WTC11 (cell line): Measurements from ENCODE around the gene HDAC7. TPM values are rescaled to one million over a fixed set of nuclear protein-coding genes. Genes with fewer than 3 reads are reported as not detected.
A peak's percentile ranks its signal among the peaks of the same experiment; 100 is the strongest.

Experiments used
- ATAC-seq: fragments of 200-7000 bp; cut with Tn5 transposase; 2 replicates; pipeline ENCODE4 v1.10.0; 2021; ENCODE audit warnings: mild to moderate bottlenecking, moderate library complexity
- CTCF ChIA-PET: fragments of 300-600 bp; sonication (Branson Sonifier 250); formaldehyde crosslinking; loops from one replicate; lab custom pipeline; 2021; ENCODE audit warnings: antibody characterized with exemption; lab: Charles Lee
- POLR2A ChIA-PET: fragments of 350-600 bp; sonication (Branson Sonifier 250); formaldehyde crosslinking; loops from one replicate; lab custom pipeline; 2021; ENCODE audit warnings: antibody characterized with exemption; lab: Charles Lee
- DNase-seq: peaks from one replicate; pipeline ENCODE4 v3.0.0; 2021; ENCODE audit warnings: low spot score
- H3K27ac Mint-ChIP-seq: 2 replicates; pipeline ENCODE4 v1.8.0; 2021; ENCODE audit warnings: mixed read lengths
- H3K27me3 Mint-ChIP-seq: 2 replicates; pipeline ENCODE4 v1.8.0; 2021; ENCODE audit warnings: low read depth, mild to moderate bottlenecking, moderate library complexity, mixed read lengths
- H3K36me3 Mint-ChIP-seq: 2 replicates; pipeline ENCODE4 v1.8.0; 2021; ENCODE audit warnings: mixed read lengths
- H3K4me1 Mint-ChIP-seq: 2 replicates; pipeline ENCODE4 v1.8.0; 2022; ENCODE audit warnings: mixed read lengths
- H3K4me3 Mint-ChIP-seq: 2 replicates; pipeline ENCODE4 v1.8.0; 2021; ENCODE audit warnings: mild to moderate bottlenecking, moderate library complexity, mixed read lengths
- H3K9me3 Mint-ChIP-seq: 2 replicates; pipeline ENCODE4 v1.8.0; 2021; ENCODE audit warnings: mixed read lengths
- ATF3 ChIP-seq: sonication (generic); formaldehyde crosslinking; conservative IDR thresholded peaks from 2 replicates; pipeline ENCODE4 v1.8.1; 2022; ENCODE audit warnings: mild to moderate bottlenecking, missing genetic modification reagents
- CBFB ChIP-seq: sonication (generic); formaldehyde crosslinking; IDR thresholded peaks from 2 replicates; pipeline ENCODE4 v1.8.1; 2022; ENCODE audit warnings: mild to moderate bottlenecking, low read depth, missing genetic modification reagents
- CREB1 ChIP-seq: sonication (generic); formaldehyde crosslinking; IDR thresholded peaks from 2 replicates; pipeline ENCODE4 v1.8.0; 2023; ENCODE audit warnings: mild to moderate bottlenecking, missing genetic modification reagents
- FOXK1 ChIP-seq: sonication (generic); formaldehyde crosslinking; IDR thresholded peaks from 2 replicates; pipeline ENCODE4 v1.8.0; 2022; ENCODE audit warnings: mild to moderate bottlenecking, moderate library complexity, missing genetic modification reagents
- GABPB1 ChIP-seq: sonication (generic); formaldehyde crosslinking; IDR thresholded peaks from 2 replicates; pipeline ENCODE4 v1.8.1; 2023; ENCODE audit warnings: mild to moderate bottlenecking, missing genetic modification reagents
- GTF2I ChIP-seq: fragments of 250-450 bp; sonication (Bioruptor Pico); conservative IDR thresholded peaks from 2 replicates; pipeline ENCODE4 v1.4.0; 2021; ENCODE audit warnings: mild to moderate bottlenecking
- HMGA2 ChIP-seq: fragments of 250-450 bp; sonication (Bioruptor Pico); IDR thresholded peaks from 2 replicates; pipeline ENCODE4 v1.4.0; 2021; ENCODE audit warnings: mild to moderate bottlenecking, moderate library complexity
- JAZF1 ChIP-seq: fragments of 250-450 bp; sonication (Bioruptor Pico); IDR thresholded peaks from 2 replicates; pipeline ENCODE4 v1.9.0; 2021; ENCODE audit warnings: moderate library complexity, mild to moderate bottlenecking, inconsistent platforms
- MAX ChIP-seq: sonication (generic); formaldehyde crosslinking; IDR thresholded peaks from 2 replicates; pipeline ENCODE4 v1.8.0; 2022; ENCODE audit warnings: mild to moderate bottlenecking, missing genetic modification reagents
- MLX ChIP-seq: sonication (generic); formaldehyde crosslinking; IDR thresholded peaks from 2 replicates; pipeline ENCODE4 v1.8.1; 2023; ENCODE audit warnings: mild to moderate bottlenecking, missing genetic modification reagents, moderate library complexity
- MXD4 ChIP-seq: fragments of 250-450 bp; sonication (Bioruptor Pico); IDR thresholded peaks from 2 replicates; pipeline ENCODE4 v1.8.0; 2021; ENCODE audit warnings: mild to moderate bottlenecking, moderate library complexity, borderline replicate concordance
- NFATC4 ChIP-seq: fragments of 250-450 bp; sonication (Bioruptor Pico); IDR thresholded peaks from 2 replicates; pipeline ENCODE4 v1.9.0; 2021; ENCODE audit warnings: mild to moderate bottlenecking
- NR2C2 ChIP-seq: sonication (generic); formaldehyde crosslinking; IDR thresholded peaks from 2 replicates; pipeline ENCODE4 v1.8.0; 2022; ENCODE audit warnings: mild to moderate bottlenecking, missing genetic modification reagents
- PRDM15 ChIP-seq: sonication (generic); formaldehyde crosslinking; IDR thresholded peaks from 2 replicates; pipeline ENCODE4 v1.8.0; 2022; ENCODE audit warnings: missing genetic modification reagents
- SMAD3 ChIP-seq: sonication (generic); formaldehyde crosslinking; IDR thresholded peaks from 2 replicates; pipeline ENCODE4 v1.8.0; 2022; ENCODE audit warnings: missing genetic modification reagents, mild to moderate bottlenecking, borderline replicate concordance
- SOX15 ChIP-seq: fragments of 250-450 bp; sonication (Bioruptor Pico); IDR thresholded peaks from 2 replicates; pipeline ENCODE4 v1.9.0; 2021; ENCODE audit warnings: mild to moderate bottlenecking
- TCF7 ChIP-seq: sonication (generic); formaldehyde crosslinking; IDR thresholded peaks from 2 replicates; pipeline ENCODE4 v1.8.0; 2022; ENCODE audit warnings: mild to moderate bottlenecking, low read depth, missing genetic modification reagents, moderate library complexity
- USF2 ChIP-seq: sonication (generic); formaldehyde crosslinking; IDR thresholded peaks from 2 replicates; pipeline ENCODE4 v1.8.1; 2023; ENCODE audit warnings: mild to moderate bottlenecking, missing genetic modification reagents, moderate library complexity
- ZBTB43 ChIP-seq: sonication (generic); formaldehyde crosslinking; IDR thresholded peaks from 2 replicates; pipeline ENCODE4 v1.8.1; 2023; ENCODE audit warnings: mild to moderate bottlenecking, missing genetic modification reagents
- ZNF121 ChIP-seq: sonication (generic); formaldehyde crosslinking; IDR thresholded peaks from 2 replicates; pipeline ENCODE4 v1.8.0; 2023; ENCODE audit warnings: missing genetic modification reagents
- ZNF396 ChIP-seq: fragments of 250-450 bp; sonication (Bioruptor Pico); IDR thresholded peaks from 2 replicates; pipeline ENCODE4 v1.8.0; 2021; ENCODE audit warnings: mild to moderate bottlenecking, moderate library complexity, borderline replicate concordance
- total RNA-seq: library from RNA; stranded (reverse); gene quantifications from 3 replicates; pipeline ENCODE4 v1.2.3, GENCODE V29; 2021
- TF ChIP-seq, protein P1 (sequence below): sonication (generic); formaldehyde crosslinking; IDR thresholded peaks from 2 replicates; pipeline ENCODE4 v1.8.1; 2023; ENCODE audit warnings: mild to moderate bottlenecking, missing genetic modification reagents

HDAC7 gene
- total RNA-seq, 1 experiment from 2014 or later = 111 TPM

DNA sequence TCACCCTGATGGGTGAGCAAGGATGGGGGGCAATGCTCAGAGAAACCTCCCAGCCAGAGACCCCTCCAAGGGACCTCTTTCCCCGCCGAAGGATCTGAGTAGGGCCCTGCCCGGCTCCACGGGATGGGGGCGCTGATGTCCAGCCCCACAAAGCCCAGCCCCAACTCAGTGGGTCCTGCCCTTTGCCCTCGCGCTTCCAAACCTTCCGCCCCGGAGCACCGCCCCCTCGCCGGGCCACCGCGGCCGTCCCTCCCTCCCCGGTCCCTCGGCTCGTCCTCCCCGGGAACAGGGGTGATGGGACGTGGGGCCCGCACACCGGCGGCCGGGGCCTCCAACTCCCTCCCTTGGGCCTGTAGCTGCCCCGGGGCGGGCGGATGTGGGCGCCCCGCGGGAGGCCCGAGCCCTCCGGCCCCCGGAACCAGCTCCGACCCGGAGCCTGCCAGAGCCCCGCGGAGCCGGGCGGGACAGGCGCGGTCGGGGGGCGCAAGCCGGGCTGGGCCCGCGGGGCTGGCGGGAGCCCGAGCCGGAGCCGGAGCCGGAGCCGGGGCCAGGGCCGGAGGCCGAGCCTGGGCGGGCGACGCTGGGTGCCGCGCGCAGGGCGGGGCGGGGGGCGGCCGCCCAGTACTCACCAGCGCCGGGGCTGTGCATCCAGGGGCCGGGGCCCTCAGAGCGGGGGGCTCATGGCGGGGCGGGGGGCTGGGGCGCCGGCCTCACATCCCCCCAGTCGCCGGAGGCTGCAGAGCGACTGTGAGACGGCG is 386 bp downstream of the HDAC7 start (continued):
- TF ChIP-seq MLX (CRISPR knock-in tag) (no peak), PRDM15 (CRISPR knock-in tag) (no peak), GTF2I (CRISPR knock-in tag) (no peak), MAX (CRISPR knock-in tag) (no peak), ATF3 (CRISPR knock-in tag) (no peak), CREB1 (CRISPR knock-in tag) (no peak)

- ChIA-PET CTCF (interaction anchor here (0.6 to 7.6 kb wide), 11 partner anchors 8 to 934 kb away, joined by 3 to 134 read pairs (median 5); partner anchors contain the start of genes RAPGEF3 and VDR), POLR2A (interaction anchor here (0.6 to 1.7 kb wide), 5 partner anchors 9 to 1563 kb away, joined by 3 to 8 read pairs (median 4); no protein-coding TSS in a partner anchor)
- H3K27me3 Mint-ChIP-seq = peaks cover 12% of the 10 kb centered on the region
- H3K4me3 Mint-ChIP-seq = peak overlapping the region; percentile 78
- TF ChIP-seq SOX15 (no peak), USF2 (no peak), FOXK1 (no peak), NR2C2 (no peak)
- no peak for DNase-seq
- no peaks in the 10 kb centered on the region; the same call in 1 of the 2 replicates for H3K36me3 Mint-ChIP-seq
- no peaks in the 10 kb centered on the region for H3K9me3 Mint-ChIP-seq
- peak overlapping the region; percentile 81 for H3K27ac Mint-ChIP-seq
- H3K4me1 Mint-ChIP-seq = peaks cover 64% of the 10 kb centered on the region
- ATAC-seq = no peak
Observed at GRCh38 chr12:47818467-47819137, 1.1 kb downstream of the HDAC7 start.

DNA sequence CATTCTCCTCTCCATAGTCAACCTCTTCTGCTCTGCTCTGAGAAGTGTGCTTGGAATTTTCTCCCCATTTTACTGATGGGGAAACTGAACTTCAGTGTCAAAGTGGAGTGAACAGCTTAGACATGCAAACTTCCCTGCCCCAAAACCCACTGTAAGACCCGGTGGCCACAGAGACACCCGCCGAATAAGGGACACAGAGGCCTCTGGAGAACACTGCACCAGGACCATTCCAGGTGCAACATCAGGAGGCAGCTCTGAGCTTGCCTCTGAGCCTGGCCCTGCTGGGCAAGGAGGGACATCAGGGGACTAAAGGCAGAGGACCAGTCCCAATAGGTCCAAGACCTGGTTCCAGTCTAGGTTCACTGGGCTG is 1.7 kb downstream of the HDAC7 start:
- Mint-ChIP-seq H3K27ac (peak overlapping the region; percentile 81), H3K4me1 (peaks cover 69% of the 10 kb centered on the region), H3K27me3 (peaks cover 11% of the 10 kb centered on the region), H3K36me3 (no peaks in the 10 kb centered on the region; the same call in 1 of the 2 replicates), H3K4me3 (peak overlapping the region; percentile 78), H3K9me3 (no peaks in the 10 kb centered on the region)
- ChIA-PET POLR2A (interaction anchor here (0.7 to 1.1 kb wide), 3 partner anchors 11 to 20 kb away, joined by 3 to 4 read pairs (median 4); no protein-coding TSS in a partner anchor), CTCF (interaction anchor here (1.0 to 7.6 kb wide), 10 partner anchors 10 to 124 kb away, joined by 3 to 134 read pairs (median 18); partner anchors contain the start of gene RAPGEF3)
- DNase-seq (no peak), ATAC-seq (no peak)
- TF ChIP-seq ZNF396 = no peak
- TF ChIP-seq HMGA2 (CRISPR knock-in tag) = no peak
- TF ChIP-seq MLX (CRISPR knock-in tag) = no peak
- TF ChIP-seq ZNF121 (CRISPR knock-in tag) = no peak
- no peak for TF ChIP-seq NFATC4
- TF ChIP-seq, protein P1, sequence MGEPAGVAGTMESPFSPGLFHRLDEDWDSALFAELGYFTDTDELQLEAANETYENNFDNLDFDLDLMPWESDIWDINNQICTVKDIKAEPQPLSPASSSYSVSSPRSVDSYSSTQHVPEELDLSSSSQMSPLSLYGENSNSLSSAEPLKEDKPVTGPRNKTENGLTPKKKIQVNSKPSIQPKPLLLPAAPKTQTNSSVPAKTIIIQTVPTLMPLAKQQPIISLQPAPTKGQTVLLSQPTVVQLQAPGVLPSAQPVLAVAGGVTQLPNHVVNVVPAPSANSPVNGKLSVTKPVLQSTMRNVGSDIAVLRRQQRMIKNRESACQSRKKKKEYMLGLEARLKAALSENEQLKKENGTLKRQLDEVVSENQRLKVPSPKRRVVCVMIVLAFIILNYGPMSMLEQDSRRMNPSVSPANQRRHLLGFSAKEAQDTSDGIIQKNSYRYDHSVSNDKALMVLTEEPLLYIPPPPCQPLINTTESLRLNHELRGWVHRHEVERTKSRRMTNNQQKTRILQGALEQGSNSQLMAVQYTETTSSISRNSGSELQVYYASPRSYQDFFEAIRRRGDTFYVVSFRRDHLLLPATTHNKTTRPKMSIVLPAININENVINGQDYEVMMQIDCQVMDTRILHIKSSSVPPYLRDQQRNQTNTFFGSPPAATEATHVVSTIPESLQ = no peak
- no peak for TF ChIP-seq TCF7 (CRISPR knock-in tag)
- TF ChIP-seq SMAD3 (CRISPR knock-in tag) = no peak
- TF ChIP-seq JAZF1 (CRISPR knock-in tag) = no peak
- TF ChIP-seq GABPB1 = no peak
- TF ChIP-seq CBFB (CRISPR knock-in tag) = no peak
- TF ChIP-seq MXD4 = no peak
- TF ChIP-seq ZBTB43 (CRISPR knock-in tag) = no peak
